PC-3 (cell line): ENCODE results near the gene EIF6. TPM values are rescaled to one million over a fixed set of nuclear protein-coding genes. Genes with fewer than 3 reads are reported as not detected.

Experiments
- ATAC-seq: fragments of 200-7000 bp; cut with Tn5 transposase; 2 replicates; pipeline ENCODE4 v1.9.1; 2020; ENCODE audit warnings: mild to moderate bottlenecking, moderate library complexity
- BruUV-seq: library from RNA; stranded (reverse); fragments of 400-500 nt; replicated peaks from 2 replicates; lab custom pipeline; 2021; lab: Mats Ljungman, UMichigan
- CTCF ChIA-PET: fragments of 300-600 bp; sonication (Branson Sonifier 250); formaldehyde crosslinking; loops from one replicate; lab custom pipeline; 2022; ENCODE audit warnings: antibody characterized with exemption; lab: Charles Lee
- POLR2A ChIA-PET: fragments of 300-600 bp; sonication (Branson Sonifier 250); formaldehyde crosslinking; loops from one replicate; lab custom pipeline; 2022; ENCODE audit warnings: antibody characterized with exemption; ENCODE audit not compliant: unreplicated experiment; lab: Charles Lee
- DNase-seq: peaks from one replicate; pipeline ENCODE4 v3.0.0-alpha.2; 2015
- H2AFZ ChIP-seq: fragments of 300-600 bp; sonication (generic); 2 replicates; pipeline ENCODE4 v1.6.0; 2016; ENCODE audit warnings: antibody characterized with exemption, low read length
- H3F3A ChIP-seq: fragments of 300-600 bp; sonication (generic); one replicate; pipeline ENCODE4 v1.6.0; 2017; ENCODE audit warnings: antibody characterized with exemption, low read length, control low read depth, mild to moderate bottlenecking; ENCODE audit not compliant: unreplicated experiment
- H3K27ac ChIP-seq: fragments of 300-600 bp; sonication (generic); 2 replicates; pipeline ENCODE4 v1.5.1; 2016; ENCODE audit warnings: mild to moderate bottlenecking, low read length
- H3K27me3 ChIP-seq: fragments of 300-600 bp; sonication (generic); 2 replicates; pipeline ENCODE4 v1.6.1; 2016; ENCODE audit warnings: low read length, mixed read lengths
- H3K36me3 ChIP-seq: fragments of 300-600 bp; sonication (generic); 2 replicates; pipeline ENCODE4 v1.6.1; 2016; ENCODE audit warnings: low read depth, mixed run types, low read length, mixed read lengths
- H3K4me1 ChIP-seq: fragments of 300-600 bp; sonication (generic); 2 replicates; pipeline ENCODE4 v1.5.1; 2016; ENCODE audit warnings: low read length; ENCODE audit not compliant: insufficient read depth
- H3K4me2 ChIP-seq: fragments of 300-600 bp; sonication (generic); 2 replicates; pipeline ENCODE4 v1.6.0; 2016; ENCODE audit warnings: low read length
- H3K4me3 ChIP-seq: fragments of 300-600 bp; sonication (generic); 2 replicates; pipeline ENCODE4 v1.5.1; 2016; ENCODE audit warnings: mild to moderate bottlenecking, low read length, mixed read lengths
- H3K79me2 ChIP-seq: fragments of 300-600 bp; sonication (generic); 2 replicates; pipeline ENCODE4 v1.6.1; 2017; ENCODE audit warnings: low read length, mixed read lengths
- H3K9ac ChIP-seq: fragments of 300-600 bp; sonication (generic); 2 replicates; pipeline ENCODE4 v1.6.0; 2016; ENCODE audit warnings: mild to moderate bottlenecking, low read length
- H3K9me2 ChIP-seq: fragments of 300-600 bp; sonication (generic); replicated peaks from 2 replicates; pipeline ENCODE4 v1.6.1; 2016; ENCODE audit warnings: mixed run types, low read length, mixed read lengths
- H3K9me3 ChIP-seq: fragments of 300-600 bp; sonication (generic); 2 replicates; pipeline ENCODE4 v1.6.1; 2016; ENCODE audit warnings: low read length, mixed read lengths
- H4K20me1 ChIP-seq: fragments of 300-600 bp; sonication (generic); 2 replicates; pipeline ENCODE4 v1.6.1; 2016; ENCODE audit warnings: low read length, mixed read lengths
- CTCF ChIP-seq: fragments of 300-600 bp; sonication (generic); conservative IDR thresholded peaks from 2 replicates; pipeline ENCODE4 v1.5.1; 2017; ENCODE audit warnings: antibody characterized with exemption, low read depth, mild to moderate bottlenecking, low read length
- EZH2 ChIP-seq: fragments of 300-600 bp; sonication (generic); IDR thresholded peaks from one replicate; pipeline ENCODE4 v1.6.1; 2017; ENCODE audit warnings: antibody characterized with exemption, mild to moderate bottlenecking, low read length; ENCODE audit not compliant: unreplicated experiment
- EZH2phosphoT487 ChIP-seq: fragments of 300-600 bp; sonication (generic); IDR thresholded peaks from 2 replicates; pipeline ENCODE4 v1.6.1; 2018; ENCODE audit warnings: mild to moderate bottlenecking, antibody characterized with exemption, low read length, borderline replicate concordance
- intact Hi-C: fragments of 100-400 bp; cut with micrococcal nuclease; formaldehyde crosslinking; loops from 2 replicates; pipeline ENCODE4 v1.9.0; 2023
- total RNA-seq: library from RNA; depleted of rRNA; stranded (reverse); fragments of >200 nt; gene quantifications from 2 replicates; pipeline ENCODE4 v1.2.3, GENCODE V29; 2014

Gene EIF6
- total RNA-seq, 1 experiment from 2014 or later = 292 TPM

- Histone ChIP-seq H3K4me3 (no peak overlapping the region), H3K36me3 (peaks cover 7% of the 10 kb centered on the region; the same call in 1 of the 2 replicates), H3K4me1 (peaks cover 4% of the 10 kb centered on the region), H3K27ac (no peak overlapping the region), H2AFZ (no peak overlapping the region), H3K9me2 (no peaks in the 10 kb centered on the region), H3K27me3 (no peaks in the 10 kb centered on the region), H3F3A (no peaks in the 10 kb centered on the region), H3K4me2 (no peak overlapping the region), H3K9ac (no peak overlapping the region), H3K79me2 (peaks cover 6% of the 10 kb centered on the region), H3K9me3 (no peaks in the 10 kb centered on the region), H4K20me1 (no peaks in the 10 kb centered on the region)
- ChIA-PET POLR2A (no interaction called here), CTCF (interaction anchor here (0.5 kb wide), 1 partner anchor 167 kb away, joined by 10 read pairs; no protein-coding TSS in a partner anchor)
- no TSS peak for BruUV-seq
- no peak for DNase-seq
- TF ChIP-seq EZH2phosphoT487 (no peak), EZH2 (no peak), CTCF (no peak)
- ATAC-seq = no peak
- intact Hi-C loops = no loop called here
These were observed 12.7 kb downstream of the EIF6 start for GRCh38 chr20:35271904-35272303.

GRCh38 chr20:35271073-35271882 lies 13.3 kb downstream of the EIF6 start:
- no peak for ATAC-seq

More at GRCh38 chr20:35271073-35271882, 13.3 kb downstream of the EIF6 start:
- POLR2A ChIA-PET = no interaction called here
- no peaks in the 10 kb centered on the region for H4K20me1 ChIP-seq
- no peaks in the 10 kb centered on the region for H3F3A ChIP-seq
- no peak for TF ChIP-seq EZH2
- no peak for TF ChIP-seq EZH2phosphoT487
- no peak for TF ChIP-seq CTCF
- intact Hi-C loops = no loop called here
- H2AFZ ChIP-seq = no peak overlapping the region
- no peak overlapping the region for H3K27ac ChIP-seq
- no peaks in the 10 kb centered on the region for H3K4me1 ChIP-seq
- no peak for DNase-seq
- no peaks in the 10 kb centered on the region for H3K9me3 ChIP-seq
- H3K36me3 ChIP-seq = 0 out of 2 replicates have a peak, but pooled peaks cover 3% of the 10 kb centered on the region
- no peaks in the 10 kb centered on the region for H3K79me2 ChIP-seq
- no peaks in the 10 kb centered on the region for H3K27me3 ChIP-seq
- no TSS peak for BruUV-seq
- H3K9me2 ChIP-seq = no peaks in the 10 kb centered on the region
- H3K4me2 ChIP-seq = no peak overlapping the region
- no peak overlapping the region for H3K9ac ChIP-seq
- no peak overlapping the region for H3K4me3 ChIP-seq
- CTCF ChIA-PET = no interaction called here
